ENCODE results near the gene PRELID3B.

Gene PRELID3B

GRCh38 chr20:59042151-59042795 is at the start of gene PRELID3B:
PRELID3B (minus strand) TSS chr20:59042786; CDS start chr20:59042730, 56 bp downstream.
- Histone ChIP-seq H3F3A (ENCODE audit: low read depth) (no peaks in the 10 kb centered on the region), H3K9me2 (replicated peaks; ENCODE audit: low read depth, low read length) (no peaks in the 10 kb centered on the region), H2AFZ (ENCODE audit: low read length) (peak within 1 kb of the TSS; percentile 100), H3K4me3 (ENCODE audit: low read length, poor library complexity, severe bottlenecking) (peak within 1 kb of the TSS; percentile 89), H3K4me2 (ENCODE audit: low read depth, low read length, poor library complexity, severe bottlenecking) (peak within 1 kb of the TSS; percentile 96), H3K9ac (ENCODE audit: low read depth, low read length, poor library complexity, severe bottlenecking) (peak within 1 kb of the TSS; percentile 83), H3K27me3 (ENCODE audit: insufficient read depth, low read length, poor library complexity, severe bottlenecking) (no peaks in the 10 kb centered on the region), H3K36me3 (ENCODE audit: insufficient read depth, low read length) (peaks cover 10% of the 10 kb centered on the region; the same call in 1 of the 2 replicates), H3K4me1 (ENCODE audit: insufficient read depth, low read length, poor library complexity, severe bottlenecking) (peaks cover 56% of the 10 kb centered on the region), H3K9me3 (ENCODE audit: insufficient read depth, low read depth, low read length) (no peaks in the 10 kb centered on the region), H4K20me1 (ENCODE audit: insufficient read depth, low read length, poor library complexity, severe bottlenecking) (peaks cover 48% of the 10 kb centered on the region), H3K79me2 (ENCODE audit: insufficient read depth, low read length) (peaks cover 54% of the 10 kb centered on the region)
- TF ChIP-seq, protein P1, sequence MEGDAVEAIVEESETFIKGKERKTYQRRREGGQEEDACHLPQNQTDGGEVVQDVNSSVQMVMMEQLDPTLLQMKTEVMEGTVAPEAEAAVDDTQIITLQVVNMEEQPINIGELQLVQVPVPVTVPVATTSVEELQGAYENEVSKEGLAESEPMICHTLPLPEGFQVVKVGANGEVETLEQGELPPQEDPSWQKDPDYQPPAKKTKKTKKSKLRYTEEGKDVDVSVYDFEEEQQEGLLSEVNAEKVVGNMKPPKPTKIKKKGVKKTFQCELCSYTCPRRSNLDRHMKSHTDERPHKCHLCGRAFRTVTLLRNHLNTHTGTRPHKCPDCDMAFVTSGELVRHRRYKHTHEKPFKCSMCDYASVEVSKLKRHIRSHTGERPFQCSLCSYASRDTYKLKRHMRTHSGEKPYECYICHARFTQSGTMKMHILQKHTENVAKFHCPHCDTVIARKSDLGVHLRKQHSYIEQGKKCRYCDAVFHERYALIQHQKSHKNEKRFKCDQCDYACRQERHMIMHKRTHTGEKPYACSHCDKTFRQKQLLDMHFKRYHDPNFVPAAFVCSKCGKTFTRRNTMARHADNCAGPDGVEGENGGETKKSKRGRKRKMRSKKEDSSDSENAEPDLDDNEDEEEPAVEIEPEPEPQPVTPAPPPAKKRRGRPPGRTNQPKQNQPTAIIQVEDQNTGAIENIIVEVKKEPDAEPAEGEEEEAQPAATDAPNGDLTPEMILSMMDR (conservative IDR thresholded peaks at IDR 0.05; ENCODE audit: low read length) = 0 out of 2 replicates have a peak, but pooled peaks have one; percentile 12
- no peak for TF ChIP-seq EZH2phosphoT487 (IDR thresholded peaks at IDR 0.05; ENCODE audit: borderline replicate concordance)

DNA sequence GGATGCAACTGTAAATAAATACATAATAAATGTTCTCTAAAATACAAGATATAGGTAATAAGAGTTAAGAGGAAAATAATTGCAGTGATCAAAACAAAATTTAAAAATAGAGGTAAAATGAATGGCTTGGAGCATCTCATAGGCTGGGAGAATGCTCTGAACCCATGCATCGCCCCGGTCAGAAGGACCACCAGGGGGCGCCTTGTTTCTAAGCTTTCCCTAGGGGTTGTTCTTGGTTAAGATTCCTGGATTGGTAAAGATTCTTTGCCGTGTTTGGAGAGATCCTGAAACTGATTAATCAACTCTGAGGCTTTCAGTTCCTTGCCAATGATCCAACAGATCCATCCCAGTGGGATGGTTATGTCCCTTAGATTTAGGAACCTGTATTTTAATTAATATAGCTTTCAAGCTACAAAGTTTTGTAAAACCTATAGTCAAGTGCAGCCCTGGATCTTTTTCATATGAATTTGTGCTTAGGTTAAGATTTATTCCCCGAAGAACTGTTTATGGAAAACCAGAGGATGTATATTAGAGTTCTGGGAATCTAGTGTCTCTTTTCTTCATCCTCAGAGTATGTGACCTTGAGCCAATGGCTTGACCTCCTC is 45.3 kb upstream of the PRELID3B start:
- H3K4me3 ChIP-seq (ENCODE audit: low read length, poor library complexity, severe bottlenecking) = no peak overlapping the region
- H3K4me1 ChIP-seq (ENCODE audit: insufficient read depth, low read length, poor library complexity, severe bottlenecking) = no peaks in the 10 kb centered on the region
- no peak for TF ChIP-seq EZH2phosphoT487 (IDR thresholded peaks at IDR 0.05; ENCODE audit: borderline replicate concordance)
- TF ChIP-seq, protein P1 (conservative IDR thresholded peaks at IDR 0.05; ENCODE audit: low read length) = peak; percentile 83
- no peaks in the 10 kb centered on the region for H3F3A ChIP-seq (ENCODE audit: low read depth)
- H3K9me2 ChIP-seq (replicated peaks; ENCODE audit: low read depth, low read length) = no peaks in the 10 kb centered on the region
- H3K36me3 ChIP-seq (ENCODE audit: insufficient read depth, low read length) = no peaks in the 10 kb centered on the region
- H3K9me3 ChIP-seq (ENCODE audit: insufficient read depth, low read depth, low read length) = no peaks in the 10 kb centered on the region
- H3K4me2 ChIP-seq (ENCODE audit: low read depth, low read length, poor library complexity, severe bottlenecking) = no peak overlapping the region
- H3K27me3 ChIP-seq (ENCODE audit: insufficient read depth, low read length, poor library complexity, severe bottlenecking) = no peaks in the 10 kb centered on the region
- H3K9ac ChIP-seq (ENCODE audit: low read depth, low read length, poor library complexity, severe bottlenecking) = no peak overlapping the region
- no peaks in the 10 kb centered on the region for H3K79me2 ChIP-seq (ENCODE audit: insufficient read depth, low read length)
- no peaks in the 10 kb centered on the region for H4K20me1 ChIP-seq (ENCODE audit: insufficient read depth, low read length, poor library complexity, severe bottlenecking)
- no peak overlapping the region for H2AFZ ChIP-seq (ENCODE audit: low read length)

GRCh38 chr20:59086923-59087322 is 44.3 kb upstream of the PRELID3B start:
- no peak for TF ChIP-seq EZH2phosphoT487 (IDR thresholded peaks at IDR 0.05; ENCODE audit: borderline replicate concordance)
- TF ChIP-seq, protein P1 (conservative IDR thresholded peaks at IDR 0.05; ENCODE audit: low read length) = no peak
- Histone ChIP-seq H3F3A (ENCODE audit: low read depth) (no peaks in the 10 kb centered on the region), H3K36me3 (ENCODE audit: insufficient read depth, low read length) (no peaks in the 10 kb centered on the region)

More at GRCh38 chr20:59086923-59087322, 44.3 kb upstream of the PRELID3B start:
- H3K4me2 ChIP-seq (ENCODE audit: low read depth, low read length, poor library complexity, severe bottlenecking) = no peak overlapping the region
- no peak overlapping the region for H3K4me3 ChIP-seq (ENCODE audit: low read length, poor library complexity, severe bottlenecking)
- H2AFZ ChIP-seq (ENCODE audit: low read length) = no peak overlapping the region
- no peak overlapping the region for H3K9ac ChIP-seq (ENCODE audit: low read depth, low read length, poor library complexity, severe bottlenecking)
- H3K9me2 ChIP-seq (replicated peaks; ENCODE audit: low read depth, low read length) = no peaks in the 10 kb centered on the region
- H3K4me1 ChIP-seq (ENCODE audit: insufficient read depth, low read length, poor library complexity, severe bottlenecking) = no peaks in the 10 kb centered on the region
- H3K27me3 ChIP-seq (ENCODE audit: insufficient read depth, low read length, poor library complexity, severe bottlenecking) = no peaks in the 10 kb centered on the region
- no peaks in the 10 kb centered on the region for H4K20me1 ChIP-seq (ENCODE audit: insufficient read depth, low read length, poor library complexity, severe bottlenecking)
- H3K79me2 ChIP-seq (ENCODE audit: insufficient read depth, low read length) = no peaks in the 10 kb centered on the region
- H3K9me3 ChIP-seq (ENCODE audit: insufficient read depth, low read depth, low read length) = no peaks in the 10 kb centered on the region

All from Loucy (cell line).